ENCODE results near the gene SLC35B1.

- TF ChIP-seq CTCF (IDR thresholded peaks at IDR 0.05; ENCODE audit: low read depth, low read length) = no peak
- no peak for TF ChIP-seq EZH2phosphoT487 (IDR thresholded peaks at IDR 0.05; ENCODE audit: low read depth)
These were observed 6.8 kb downstream of the SLC35B1 start for GRCh38 chr17:49700960-49701359.
